Measurements from ENCODE around the gene BMPR1B. TPM values are rescaled to one million over a fixed set of nuclear protein-coding genes. Genes with fewer than 3 reads are reported as not detected.

BMPR1B gene
- total RNA-seq, 1 experiment from 2014 or later = not detected

GRCh38 chr4:95122001-95122400, 364.2 kb downstream of the BMPR1B start:
- intact Hi-C loops (cut with micrococcal nuclease) = loop anchor here (10.0 kb wide), 1 partner anchor 1327 kb away; no protein-coding TSS in a partner anchor
- H3K9me3 ChIP-seq (ENCODE audit: control insufficient read depth in 1 of 2, insufficient read depth in 1 of 2, low read depth in 1 of 2, low read length in 2 of 2) = no peaks in the 10 kb centered on the region
- no peak overlapping the region for H3K4me2 ChIP-seq (ENCODE audit: low read length)
- no peaks in the 10 kb centered on the region for H3K9me2 ChIP-seq (ENCODE audit: insufficient read depth)
- BruUV-seq (replicated peaks) = no TSS peak
- H3K27ac ChIP-seq (ENCODE audit: low read depth, low read length) = no peak overlapping the region
- ChIA-PET POLR2A (no interaction called here), CTCF (no interaction called here), RAD21 (ENCODE audit: low non-redundant PET in 1 of 2, low total read pairs in 2 of 2, uncharacterized antibody in 2 of 2, unreplicated experiment in 2 of 2) (no interaction called here)
- H3K79me2 ChIP-seq (ENCODE audit: insufficient read depth, low read length) = no peaks in the 10 kb centered on the region
- no peaks in the 10 kb centered on the region for H3K4me1 ChIP-seq (ENCODE audit: control insufficient read depth in 1 of 2, insufficient read depth in 2 of 2, low read length in 2 of 2)
- H2AFZ ChIP-seq (ENCODE audit: low read depth, low read length, poor library complexity, severe bottlenecking) = no peak overlapping the region
- no peak for TF ChIP-seq YY1 (IDR thresholded peaks at IDR 0.05; ENCODE audit: extremely low read depth, insufficient replicate concordance, low read depth, low read length)
- TF ChIP-seq JUND (IDR thresholded peaks at IDR 0.05) = no peak
- no peak for TF ChIP-seq ELF1 (IDR thresholded peaks at IDR 0.05; ENCODE audit: borderline replicate concordance, low read depth)
- TF ChIP-seq MAX (IDR thresholded peaks at IDR 0.05) = no peak
- no peak for TF ChIP-seq EZH2 (IDR thresholded peaks at IDR 0.05)
- TF ChIP-seq ZFX (IDR thresholded peaks at IDR 0.05) = no peak
- no peak for TF ChIP-seq EGR1 (IDR thresholded peaks at IDR 0.05; ENCODE audit: low read depth)
- no peak for TF ChIP-seq FOSL1 (IDR thresholded peaks at IDR 0.05; ENCODE audit: low read depth)
- TF ChIP-seq ATF3 (IDR thresholded peaks at IDR 0.05) = no peak
- TF ChIP-seq TCF7L2 (IDR thresholded peaks at IDR 0.05; ENCODE audit: borderline replicate concordance, extremely low read depth, insufficient read depth, insufficient read length) = no peak
- DNase-seq (ENCODE audit: low read depth, low spot score) (no peak), ATAC-seq (no peak)
- no peak overlapping the region for H3K9ac ChIP-seq (ENCODE audit: low read length)
- H3K4me3 ChIP-seq (replicated peaks in 1 of 2; ENCODE audit: low read depth in 1 of 2, low read length in 2 of 2) = no peak overlapping the region
- H4K20me1 ChIP-seq (ENCODE audit: insufficient read depth) = no peaks in the 10 kb centered on the region
- H3K27me3 ChIP-seq (ENCODE audit: insufficient read depth, low read length) = no peaks in the 10 kb centered on the region
- H3K36me3 ChIP-seq (ENCODE audit: control insufficient read depth in 1 of 2, insufficient read depth in 2 of 2, low read length in 2 of 2) = no peaks in the 10 kb centered on the region

- RAD21 ChIA-PET (ENCODE audit: low non-redundant PET in 1 of 2, low total read pairs in 2 of 2, uncharacterized antibody in 2 of 2, unreplicated experiment in 2 of 2) = interaction anchor here in 1 of 2 experiments (1.1 kb wide), 1 partner anchor 793 kb away, joined by 3 read pairs; no protein-coding TSS in a partner anchor
- H2AFZ ChIP-seq (ENCODE audit: low read depth, low read length, poor library complexity, severe bottlenecking) = peak overlapping the region; percentile 91
Observed at GRCh38 chr4:95124906-95125504, 367.2 kb downstream of the BMPR1B start.

More at GRCh38 chr4:95124906-95125504, 367.2 kb downstream of the BMPR1B start:
- peak; percentile 56 for DNase-seq (ENCODE audit: low read depth, low spot score)
- H3K9ac ChIP-seq (ENCODE audit: low read length) = no peak overlapping the region
- ATAC-seq = peak; percentile 94
- no peaks in the 10 kb centered on the region for H3K9me2 ChIP-seq (ENCODE audit: insufficient read depth)
- ChIA-PET CTCF (interaction anchor here (0.6 to 2.5 kb wide), 8 partner anchors 10 to 819 kb away, joined by 3 to 23 read pairs (median 4); partner anchors contain the start of gene BMPR1B), POLR2A (no interaction called here)
- no peak overlapping the region for H3K27ac ChIP-seq (ENCODE audit: low read depth, low read length)
- H3K4me1 ChIP-seq (ENCODE audit: control insufficient read depth in 1 of 2, insufficient read depth in 2 of 2, low read length in 2 of 2) = peaks cover 4% of the 10 kb centered on the region in 2 experiments; a peak in 3 of 4 replicates
- no peak overlapping the region for H3K4me3 ChIP-seq (replicated peaks in 1 of 2; ENCODE audit: low read depth in 1 of 2, low read length in 2 of 2)
- H3K9me3 ChIP-seq (ENCODE audit: control insufficient read depth in 1 of 2, insufficient read depth in 1 of 2, low read depth in 1 of 2, low read length in 2 of 2) = no peaks in the 10 kb centered on the region
- H3K79me2 ChIP-seq (ENCODE audit: insufficient read depth, low read length) = no peaks in the 10 kb centered on the region
- peak overlapping the region; percentile 17; the same call in 1 of the 2 replicates for H3K4me2 ChIP-seq (ENCODE audit: low read length)
- no peaks in the 10 kb centered on the region for H4K20me1 ChIP-seq (ENCODE audit: insufficient read depth)
- BruUV-seq (replicated peaks) = no TSS peak
- TF ChIP-seq POLR2AphosphoS5 (IDR thresholded peaks at IDR 0.05; ENCODE audit: low read depth, low read length) (no peak), MAX (IDR thresholded peaks at IDR 0.05) (no peak), SRF (IDR thresholded peaks at IDR 0.05; ENCODE audit: low read depth) (no peak), EZH2phosphoT487 (IDR thresholded peaks at IDR 0.05; ENCODE audit: borderline replicate concordance) (no peak), FOSL1 (IDR thresholded peaks at IDR 0.05; ENCODE audit: low read depth) (no peak), CBX3 (IDR thresholded peaks at IDR 0.05; ENCODE audit: low read depth) (no peak), RAD21 (IDR thresholded peaks at IDR 0.05; ENCODE audit: low read depth) (peak; percentile 73), ZNF274 (IDR thresholded peaks at IDR 0.05; ENCODE audit: low read depth, low read length) (no peak), ZFX (IDR thresholded peaks at IDR 0.05) (no peak), CTCF (IDR thresholded peaks at IDR 0.05 in 2 of 3, conservative IDR thresholded peaks at IDR 0.05 in 1 of 3; ENCODE audit: borderline replicate concordance in 1 of 3, insufficient read depth in 1 of 3, low read depth in 2 of 3, low read length in 2 of 3) (peak; percentile 49 to 66 (median 63)), SIN3A (IDR thresholded peaks at IDR 0.05; ENCODE audit: low read depth) (no peak)
- intact Hi-C loops (cut with micrococcal nuclease) = loop anchor here (1.0 to 10.0 kb wide), 3 partner anchors 30 to 1330 kb away; no protein-coding TSS in a partner anchor
- no peaks in the 10 kb centered on the region for H3K36me3 ChIP-seq (ENCODE audit: control insufficient read depth in 1 of 2, insufficient read depth in 2 of 2, low read length in 2 of 2)
- H3K27me3 ChIP-seq (ENCODE audit: insufficient read depth, low read length) = no peaks in the 10 kb centered on the region

Measured in HCT116 (cell line).